Stimulated activated CD4-positive, alpha-beta T cell treated with anti-CD3 and anti-CD28 coated beads, Interleukin-12 subunit alpha, Interleukin-12 subunit beta, amount 100 ng/mL, for 4 hours (primary cell): ENCODE results near the gene CCDC197.

ENCODE experiments used
- DNase-seq: peaks from one replicate; pipeline ENCODE4 v3.0.0-alpha.2; 2020

The CCDC197 gene

DNA sequence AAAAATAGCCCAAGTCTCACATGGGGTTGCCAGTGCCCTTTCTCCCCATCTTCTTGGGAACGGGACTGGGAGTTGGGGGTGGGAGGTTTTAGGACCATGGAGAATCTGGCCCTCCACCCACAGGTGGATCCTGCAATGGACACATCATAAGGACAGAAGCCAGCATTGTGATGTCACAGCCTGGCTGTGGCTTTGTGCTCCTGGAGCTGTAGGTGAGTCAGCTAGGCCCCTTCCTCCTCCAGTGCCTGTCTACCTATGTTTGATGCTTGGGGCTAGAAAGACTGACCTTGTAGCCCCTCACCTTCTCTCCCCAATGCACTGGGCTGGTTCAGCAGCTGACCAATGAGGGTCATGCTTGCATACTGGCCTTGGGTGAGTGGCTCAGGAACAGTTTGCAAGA is at the start of gene CCDC197:
TSS of gene CCDC197 (plus strand) at position 220 of the 400 bp plus-strand sequence. CDS start 831 bp downstream, outside the sequence.
- DNase-seq = no peak

- DNase-seq = no peak
These were observed 47.5 kb upstream of the CCDC197 start for GRCh38 chr14:93949511-93950075.

- DNase-seq = no peak
These were observed 46.0 kb upstream of the CCDC197 start for GRCh38 chr14:93950948-93951634.

GRCh38 chr14:93951635-93952540 is 45.2 kb upstream of the CCDC197 start:
- DNase-seq = no peak

- no peak for DNase-seq
These were observed 44.3 kb upstream of the CCDC197 start for GRCh38 chr14:93952829-93953228.

DNA sequence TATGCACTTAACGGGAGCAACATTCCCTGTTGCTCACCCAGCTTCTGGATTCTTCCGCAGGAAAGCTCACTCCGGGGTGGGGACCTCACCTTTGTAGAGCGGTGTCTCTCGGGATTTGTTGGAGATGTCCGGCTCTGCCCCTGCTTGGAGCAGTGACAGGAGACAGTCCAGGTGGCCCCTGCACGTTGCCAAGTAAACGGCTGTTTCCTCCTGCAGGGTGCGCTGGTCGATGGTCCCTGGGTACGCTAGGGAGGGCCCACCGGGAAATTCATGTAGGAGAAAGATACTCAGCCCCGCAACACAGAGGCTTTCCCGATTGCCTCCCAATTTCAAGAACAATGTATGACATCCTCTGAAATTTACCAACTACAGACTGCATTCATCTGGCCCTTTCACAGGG is 43.8 kb upstream of the CCDC197 start:
- DNase-seq = no peak

DNA sequence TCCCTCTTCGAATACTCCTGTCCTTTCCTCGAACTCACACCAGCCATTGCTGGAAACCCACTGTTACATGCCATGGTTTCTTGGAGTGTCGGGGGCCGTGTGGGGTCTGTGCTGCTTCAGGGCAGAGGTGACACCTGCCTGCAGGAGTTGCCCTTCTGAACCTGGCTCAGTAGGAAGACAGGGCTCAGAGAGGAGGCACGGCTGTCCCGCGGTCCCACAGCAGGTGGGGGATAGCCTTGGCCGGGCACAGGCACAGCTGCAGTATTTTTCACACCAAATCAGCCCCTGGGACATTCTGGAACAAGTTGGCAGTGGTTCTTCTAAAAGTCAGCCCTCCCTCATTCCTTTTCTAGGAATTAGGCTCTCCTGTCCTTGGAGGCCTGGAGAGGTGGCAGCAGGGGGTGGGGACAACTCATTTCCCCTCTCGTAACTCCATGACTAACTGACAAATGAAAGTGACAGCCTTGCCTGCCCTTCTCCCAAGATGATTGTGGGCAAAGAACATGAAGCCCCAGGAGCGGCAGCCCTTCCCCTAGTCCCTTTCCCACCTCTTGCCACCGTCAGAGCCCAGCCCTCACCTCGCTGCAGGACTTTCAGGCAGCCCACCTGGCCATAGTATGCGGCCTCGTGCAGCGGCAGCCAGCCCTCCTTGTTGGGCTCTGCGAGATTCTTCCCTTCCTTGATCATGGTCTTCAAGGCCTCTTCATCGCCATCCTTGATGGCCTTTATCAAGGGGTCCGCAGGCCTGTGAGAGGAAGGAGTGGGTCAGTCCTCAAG is 43.2 kb upstream of the CCDC197 start:
- DNase-seq = no peak

GRCh38 chr14:93954516-93954830 is 42.6 kb upstream of the CCDC197 start:
- no peak for DNase-seq

DNA sequence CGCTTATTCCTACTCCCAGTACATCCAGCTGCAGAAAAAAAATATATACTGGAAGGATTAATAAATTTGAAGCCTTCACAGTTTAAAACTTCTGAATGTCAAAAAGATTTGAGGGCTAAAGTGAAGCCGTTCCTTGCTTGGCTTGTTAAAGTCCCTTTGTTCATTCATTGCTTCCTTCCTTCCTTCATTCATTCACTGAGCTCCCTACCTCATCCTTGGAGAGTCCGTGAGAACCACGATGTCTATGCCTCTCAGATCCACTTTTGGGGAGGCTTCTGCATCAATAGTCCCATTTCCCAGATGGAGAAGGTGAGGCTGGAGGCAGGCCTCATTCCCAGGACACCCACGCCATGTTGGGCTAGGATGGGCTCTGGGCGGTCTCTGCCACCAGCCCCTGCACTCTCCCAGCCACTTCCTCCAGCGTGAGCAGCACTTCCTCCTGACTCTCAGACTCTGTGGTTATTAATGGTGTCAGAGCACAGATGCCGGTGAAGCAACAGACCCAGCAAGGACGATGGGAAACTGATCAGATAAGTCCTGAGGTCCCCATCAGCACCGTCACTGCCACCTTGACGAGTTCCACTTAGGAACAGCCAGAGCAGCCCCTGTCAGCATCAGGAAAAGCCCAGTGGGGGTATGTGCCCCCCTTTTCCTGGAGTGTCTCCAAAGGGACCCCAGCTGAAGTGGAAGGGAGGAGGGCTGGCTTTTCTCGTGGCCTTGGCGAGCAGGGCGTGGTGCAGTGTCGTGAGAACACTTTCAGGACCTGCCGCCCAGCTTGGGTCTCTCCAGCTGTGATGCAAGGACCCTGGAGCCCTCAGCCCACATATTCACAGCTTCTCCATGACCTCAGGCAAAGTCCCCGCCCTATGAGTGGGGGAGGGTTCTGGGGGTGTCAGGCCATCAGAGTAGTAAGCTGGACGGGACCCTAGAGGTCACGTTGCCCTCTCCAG is 41.9 kb upstream of the CCDC197 start:
- no peak for DNase-seq

GRCh38 chr14:93955850-93956481 is 41.1 kb upstream of the CCDC197 start:
- no peak for DNase-seq

DNA sequence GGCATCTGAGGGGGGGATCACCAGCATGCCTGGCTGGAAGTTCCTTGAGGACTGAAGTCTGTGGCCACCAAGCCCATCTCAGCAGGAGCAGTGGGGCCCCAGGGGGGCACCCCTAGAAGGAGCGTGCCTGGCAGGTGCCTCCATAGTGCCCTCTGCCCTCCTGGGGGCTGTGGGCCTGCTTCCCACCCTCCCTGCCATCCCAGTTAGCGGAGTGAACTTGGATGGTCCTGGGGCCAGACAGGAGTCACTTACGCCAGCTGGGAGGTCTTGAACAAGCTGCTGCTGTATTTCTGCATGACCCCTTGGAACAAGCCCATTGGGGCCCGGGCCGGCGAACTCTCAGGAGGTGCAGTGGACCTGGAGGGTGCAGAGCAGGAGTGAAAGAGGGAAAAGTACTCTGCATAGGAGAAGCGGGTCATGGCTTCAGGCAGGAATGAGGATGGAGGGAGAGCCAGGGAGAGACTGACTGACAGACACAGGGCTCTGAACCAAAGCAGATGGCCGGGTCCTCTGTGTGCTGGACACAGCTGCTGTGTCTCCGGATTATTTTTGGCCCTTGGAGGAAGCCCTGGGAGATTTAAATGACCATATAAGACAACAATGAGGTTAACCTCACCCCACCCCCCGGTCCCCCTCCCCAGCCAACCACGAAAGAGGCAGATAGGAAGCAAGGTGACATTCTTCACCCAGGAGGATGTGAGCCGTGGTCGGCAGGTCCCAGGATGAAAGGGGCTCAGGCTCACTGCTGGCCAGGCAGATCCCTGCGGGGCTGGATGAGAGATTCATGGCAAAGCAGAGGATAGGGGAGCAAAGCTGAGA is 40.4 kb upstream of the CCDC197 start:
- DNase-seq = no peak

- no peak for DNase-seq
These were observed 39.8 kb upstream of the CCDC197 start for GRCh38 chr14:93957333-93957710.

GRCh38 chr14:93957751-93958566 is 39.1 kb upstream of the CCDC197 start:
- no peak for DNase-seq

- no peak for DNase-seq
These were observed 38.4 kb upstream of the CCDC197 start for GRCh38 chr14:93958567-93959238.

- DNase-seq = peak; percentile 86
These were observed 37.6 kb upstream of the CCDC197 start for GRCh38 chr14:93959239-93960107.

DNA sequence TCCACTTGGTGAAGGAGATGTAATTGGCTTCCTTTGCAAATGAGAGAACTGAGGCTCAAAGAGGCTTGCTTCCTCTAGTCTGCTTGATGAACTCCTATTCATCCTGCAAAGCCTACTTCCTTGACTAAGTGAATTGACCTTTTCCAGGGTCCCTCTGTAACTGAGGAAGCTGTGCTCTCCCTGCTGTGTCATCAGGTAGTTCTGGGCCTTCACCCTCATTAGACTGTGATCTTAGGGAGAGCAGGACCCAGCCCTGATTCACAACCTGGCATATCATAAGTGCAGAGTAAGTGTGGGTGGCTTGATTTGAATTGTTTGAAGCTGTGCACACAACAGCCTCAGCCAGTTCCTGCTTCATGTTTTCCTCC is 37.0 kb upstream of the CCDC197 start:
- DNase-seq = no peak

- no peak for DNase-seq
These were observed 36.2 kb upstream of the CCDC197 start for GRCh38 chr14:93960774-93961438.

- no peak for DNase-seq
These were observed 35.5 kb upstream of the CCDC197 start for GRCh38 chr14:93961620-93962019.
